Endothelial cell of umbilical vein (primary cell): Measurements from ENCODE around the gene PPP1R1A. TPM values are rescaled to one million over a fixed set of nuclear protein-coding genes. Genes with fewer than 3 reads are reported as not detected.

Experiments used
- BruUV-seq: library from RNA; stranded (reverse); fragments of 400-500 nt; replicated peaks from 2 replicates; lab custom pipeline; 2021; lab: Mats Ljungman, UMichigan
- CTCF ChIA-PET: fragments of 300-600, 350-600 bp; sonication (Branson Sonifier 250); formaldehyde crosslinking; loops from one replicate; lab custom pipeline; 2021; ENCODE audit warnings: antibody characterized with exemption, inconsistent platforms; lab: Charles Lee
- POLR2A ChIA-PET: fragments of 300-600, 350-600 bp; sonication (Branson Sonifier 250); formaldehyde crosslinking; loops from one replicate; lab custom pipeline; 2021; ENCODE audit warnings: antibody characterized with exemption, inconsistent platforms; lab: Charles Lee
- DNase-seq: peaks from one replicate; pipeline ENCODE4 v3.0.0-alpha.2; 2011; ENCODE audit warnings: low read depth, low spot score
- FAIRE-seq: peaks from 2 replicates; lab custom pipeline; 2011; peaks lifted over from hg19 to GRCh38; lab: Jason Lieb, UNC
- H2AFZ ChIP-seq: 2 replicates; pipeline ENCODE4 v1.6.0; 2012; ENCODE audit warnings: low read depth, low read length, control low read depth, inconsistent platforms
- H3K27ac ChIP-seq: 2 replicates; pipeline ENCODE4 v1.5.1; 2011; ENCODE audit warnings: low read depth, mild to moderate bottlenecking, control low read depth, low read length, moderate library complexity; ENCODE audit not compliant: insufficient read depth
- H3K27me3 ChIP-seq, 2 experiments: 2 replicates each; pipeline versions ENCODE4 v1.6.0 to v1.6.1; 2011; ENCODE audit warnings: low read length in 2 of 2, mixed read lengths in 1 of 2; ENCODE audit not compliant: control insufficient read depth in 2 of 2, insufficient read depth in 2 of 2
- H3K36me3 ChIP-seq, 2 experiments: 2 replicates in 1 of 2; 3 replicates in 1 of 2; pipeline ENCODE4 v1.5.1; 2011; ENCODE audit warnings: low read length in 2 of 2, mild to moderate bottlenecking in 1 of 2, moderate library complexity in 1 of 2; ENCODE audit not compliant: control insufficient read depth in 2 of 2, insufficient read depth in 2 of 2; ENCODE audit errors: extremely low read depth in 1 of 2
- H3K4me1 ChIP-seq: 3 replicates; pipeline ENCODE4 v1.5.1; 2011; ENCODE audit warnings: mild to moderate bottlenecking, low read length; ENCODE audit not compliant: control insufficient read depth, insufficient read depth; ENCODE audit errors: extremely low read depth
- H3K4me2 ChIP-seq: 2 replicates; pipeline ENCODE4 v1.6.1; 2011; ENCODE audit warnings: low read length, control low read depth, mixed read lengths; ENCODE audit not compliant: insufficient read depth
- H3K4me3 ChIP-seq, 3 experiments: fragments of 200-600 bp in 1 of 3; sonication (generic), shearing (Covaris generic) in 1 of 3; replicated peaks in 1 of 3; 2 replicates each; pipeline ENCODE4 v1.5.1; 2011 to 2016; ENCODE audit warnings: control low read depth in 3 of 3, low read length in 3 of 3, mild to moderate bottlenecking in 2 of 3, inconsistent platforms in 1 of 3, low read depth in 1 of 3, moderate library complexity in 1 of 3; ENCODE audit not compliant: insufficient read depth in 1 of 3
- H3K79me2 ChIP-seq: 2 replicates; pipeline ENCODE4 v1.6.0; 2012; ENCODE audit warnings: low read length, inconsistent platforms; ENCODE audit not compliant: control insufficient read depth, insufficient read depth
- H3K9ac ChIP-seq: replicated peaks from 2 replicates; pipeline ENCODE3; 2011; ENCODE audit warnings: low read length, control low read depth; ENCODE audit not compliant: insufficient read depth; ENCODE audit errors: extremely low read depth
- H3K9me1 ChIP-seq: replicated peaks from 3 replicates; pipeline ENCODE4 v1.6.0; 2011; ENCODE audit warnings: mild to moderate bottlenecking, low read length; ENCODE audit not compliant: control insufficient read depth, insufficient read depth; ENCODE audit errors: extremely low read depth
- H3K9me3 ChIP-seq: replicated peaks from 2 replicates; pipeline ENCODE4 v1.5.1; 2012; ENCODE audit warnings: low read length, inconsistent platforms; ENCODE audit not compliant: control insufficient read depth, insufficient read depth
- H4K20me1 ChIP-seq: replicated peaks from 2 replicates; pipeline ENCODE3; 2011; ENCODE audit warnings: mild to moderate bottlenecking, low read length; ENCODE audit not compliant: control insufficient read depth, insufficient read depth; ENCODE audit errors: extremely low read depth
- CTCF ChIP-seq, 2 donors: IDR thresholded peaks; 1 replicate in 1 of 2; 2 replicates in 1 of 2; pipeline ENCODE4 v1.5.1; 2011; ENCODE audit warnings: low read length in 2 of 2, mild to moderate bottlenecking in 2 of 2, moderate library complexity in 2 of 2, control low read depth in 1 of 2, inconsistent platforms in 1 of 2, low read depth in 1 of 2; ENCODE audit not compliant: insufficient read depth in 1 of 2; ENCODE audit errors: extremely low read depth in 1 of 2
- EZH2 ChIP-seq: IDR thresholded peaks from 2 replicates; pipeline ENCODE4 v1.6.1; 2012; ENCODE audit warnings: borderline replicate concordance, low read depth, mild to moderate bottlenecking, moderate library complexity, low read length, inconsistent platforms; ENCODE audit not compliant: severe bottlenecking
- FOS ChIP-seq: IDR thresholded peaks from 2 replicates; pipeline ENCODE4 v1.6.1; 2011; ENCODE audit warnings: mild to moderate bottlenecking, low read length, moderate library complexity, borderline replicate concordance; ENCODE audit not compliant: insufficient read depth
- GATA2 ChIP-seq: IDR thresholded peaks from 2 replicates; pipeline ENCODE4 v1.7.0; 2011; ENCODE audit warnings: low read depth, mild to moderate bottlenecking, moderate library complexity, mixed read lengths, low read length; ENCODE audit not compliant: insufficient read length, insufficient read depth
- JUN ChIP-seq: IDR thresholded peaks from 2 replicates; pipeline ENCODE4 v1.6.1; 2011; ENCODE audit warnings: borderline replicate concordance, low read depth; ENCODE audit not compliant: insufficient read length, insufficient read depth
- MAX ChIP-seq: IDR thresholded peaks from 2 replicates; pipeline ENCODE4 v1.6.1; 2011; ENCODE audit not compliant: insufficient read depth, insufficient read length
- MYC ChIP-seq: IDR thresholded peaks from one replicate; pipeline ENCODE4 v1.6.1; 2011; ENCODE audit warnings: mild to moderate bottlenecking, low read depth, low read length
- POLR2A ChIP-seq: IDR thresholded peaks from 2 replicates; pipeline ENCODE4 v1.6.1; 2012; ENCODE audit warnings: low read depth, mild to moderate bottlenecking, control low read depth, low read length
- POLR2AphosphoS5 ChIP-seq: IDR thresholded peaks from 2 replicates; pipeline ENCODE4 v1.6.1; 2012; ENCODE audit warnings: low read depth, mild to moderate bottlenecking, control low read depth, low read length, moderate library complexity; ENCODE audit not compliant: insufficient read depth
- dilution Hi-C: fragments of 300-500 bp; cut with MboI; formaldehyde crosslinking; loops from one replicate; pipeline ENCODE4 v1.15.0; 2019; ENCODE audit warnings: low sequenced_read_pairs; ENCODE audit not compliant: extremely low pct_ligation_motif_present
- intact Hi-C: fragments of 100-400 bp; cut with micrococcal nuclease; formaldehyde crosslinking; loops from one replicate; pipeline ENCODE4 v1.10.0; 2022
- polyA plus RNA-seq, 4 experiments: library from polyadenylated mRNA; depleted of rRNA in 3 of 4; stranded (reverse) in 3 of 4; unstranded in 1 of 4; fragments of >200 nt; gene quantifications; 2 replicates each; pipeline versions ENCODE4 v1.2.1 to v1.2.3, GENCODE V29; 2011 to 2012; ENCODE audit warnings: missing spikeins in 1 of 4
- total RNA-seq: library from RNA; stranded (reverse); gene quantifications from 2 replicates; pipeline ENCODE4 v1.2.3, GENCODE V29; 2021

PPP1R1A gene
- total and polyA plus RNA-seq, 2 donors (not counting 3 experiments of a cell fraction or from before 2014, with no cell fraction given): not detected

- H4K20me1 ChIP-seq: no peaks in the 10 kb centered on the region
- no peak overlapping the region for H3K4me2 ChIP-seq
- no peak overlapping the region for H2AFZ ChIP-seq
- H3K27me3 ChIP-seq: peaks cover 2 to 12% of the 10 kb centered on the region in 2 experiments
- H3K79me2 ChIP-seq: no peaks in the 10 kb centered on the region
- BruUV-seq: no TSS peak
- H3K27ac ChIP-seq: no peak overlapping the region
- dilution Hi-C loops (no loop called here), intact Hi-C loops (no loop called here)
- FAIRE-seq (no peak), DNase-seq (no peak)
- no peaks in the 10 kb centered on the region for H3K4me1 ChIP-seq
- ChIA-PET POLR2A (no interaction called here), CTCF (interaction anchor here (0.7 to 1.8 kb wide), 6 partner anchors 11 to 36 kb away, joined by 3 to 8 read pairs (median 4); no protein-coding TSS in a partner anchor)
- TF ChIP-seq EZH2 (no peak), POLR2A (no peak), POLR2AphosphoS5 (no peak), MAX (no peak), JUN (no peak), MYC (no peak), FOS (no peak), GATA2 (no peak), CTCF (IDR thresholded peaks at IDR 0.05; ENCODE audit: extremely low read depth in 1 of 2, insufficient read depth in 1 of 2, low read depth in 1 of 2, low read length in 2 of 2) (no peak)
- H3K9me1 ChIP-seq: no peaks in the 10 kb centered on the region
- no peaks in the 10 kb centered on the region for H3K9me3 ChIP-seq
- no peaks in the 10 kb centered on the region for H3K36me3 ChIP-seq
- H3K9ac ChIP-seq: no peak overlapping the region
- H3K4me3 ChIP-seq: no peak overlapping the region
Measured at GRCh38 chr12:54622463-54623183, 34.2 kb upstream of the PPP1R1A start.
